ENCODE results near the gene KLF13.

The KLF13 gene

DNA sequence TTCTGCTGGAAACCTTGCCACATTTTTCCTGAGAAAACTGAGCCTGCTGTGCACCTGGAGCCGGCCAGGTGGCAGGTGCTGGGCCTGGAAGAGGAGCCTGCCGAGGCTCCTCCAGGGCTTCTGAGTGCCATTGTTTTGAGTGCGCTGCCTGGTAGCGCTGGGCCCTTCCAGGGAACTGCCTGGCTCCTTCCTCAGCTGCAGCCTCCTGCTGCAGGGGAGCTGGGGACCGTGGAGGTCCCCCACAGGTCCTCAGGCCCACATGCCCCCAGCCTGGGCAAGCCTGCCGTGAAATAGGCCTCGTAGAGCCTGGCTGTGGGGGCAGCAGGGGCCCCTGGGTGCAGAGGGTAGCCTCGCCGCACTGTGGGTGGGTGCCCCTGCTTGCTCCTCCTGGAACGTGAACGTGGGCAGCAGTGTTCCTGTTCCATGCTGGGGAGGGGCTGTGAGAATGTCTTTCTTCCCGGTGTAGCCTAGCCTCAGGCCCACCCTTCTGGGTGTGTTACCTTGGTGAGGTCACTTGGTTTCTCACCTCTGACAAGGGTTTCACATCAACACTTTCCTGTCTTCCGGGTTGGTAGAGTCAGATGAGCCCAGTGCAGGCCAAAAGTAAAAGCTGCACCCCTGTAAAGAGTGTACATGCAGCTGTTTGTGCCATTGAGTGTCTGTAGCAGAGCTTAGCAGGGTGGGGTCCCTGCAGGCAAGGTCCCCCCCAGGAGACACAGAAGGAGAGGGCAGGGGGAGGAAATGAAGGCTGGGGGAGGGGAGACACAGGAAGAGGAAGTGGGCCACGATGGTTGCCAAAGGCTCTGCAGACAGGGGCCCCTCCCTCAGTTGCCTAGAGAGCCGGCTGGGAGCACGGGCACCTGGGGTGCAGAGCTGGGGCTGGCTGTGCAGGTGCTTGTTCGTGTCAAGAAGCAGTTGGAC, 34.5 kb downstream of the KLF13 start:
- TF ChIP-seq, protein P1, sequence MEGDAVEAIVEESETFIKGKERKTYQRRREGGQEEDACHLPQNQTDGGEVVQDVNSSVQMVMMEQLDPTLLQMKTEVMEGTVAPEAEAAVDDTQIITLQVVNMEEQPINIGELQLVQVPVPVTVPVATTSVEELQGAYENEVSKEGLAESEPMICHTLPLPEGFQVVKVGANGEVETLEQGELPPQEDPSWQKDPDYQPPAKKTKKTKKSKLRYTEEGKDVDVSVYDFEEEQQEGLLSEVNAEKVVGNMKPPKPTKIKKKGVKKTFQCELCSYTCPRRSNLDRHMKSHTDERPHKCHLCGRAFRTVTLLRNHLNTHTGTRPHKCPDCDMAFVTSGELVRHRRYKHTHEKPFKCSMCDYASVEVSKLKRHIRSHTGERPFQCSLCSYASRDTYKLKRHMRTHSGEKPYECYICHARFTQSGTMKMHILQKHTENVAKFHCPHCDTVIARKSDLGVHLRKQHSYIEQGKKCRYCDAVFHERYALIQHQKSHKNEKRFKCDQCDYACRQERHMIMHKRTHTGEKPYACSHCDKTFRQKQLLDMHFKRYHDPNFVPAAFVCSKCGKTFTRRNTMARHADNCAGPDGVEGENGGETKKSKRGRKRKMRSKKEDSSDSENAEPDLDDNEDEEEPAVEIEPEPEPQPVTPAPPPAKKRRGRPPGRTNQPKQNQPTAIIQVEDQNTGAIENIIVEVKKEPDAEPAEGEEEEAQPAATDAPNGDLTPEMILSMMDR (IDR thresholded peaks at IDR 0.05; ENCODE audit: low read depth, low read length, poor library complexity, severe bottlenecking) = no peak
- no peak for TF ChIP-seq EZH2phosphoT487 (IDR thresholded peaks at IDR 0.05; ENCODE audit: borderline replicate concordance, low read length)
- no peaks in the 10 kb centered on the region for H4K20me1 ChIP-seq (ENCODE audit: control insufficient read depth, insufficient read depth, low read depth, low read length)
- peak overlapping the region; percentile 97 for H3K4me2 ChIP-seq (ENCODE audit: low read length)
- peaks cover 94% of the 10 kb centered on the region for H3K79me2 ChIP-seq (ENCODE audit: control insufficient read depth, low read length)
- peaks cover 51% of the 10 kb centered on the region for H3K36me3 ChIP-seq (ENCODE audit: control insufficient read depth, low read length)
- peaks cover 99% of the 10 kb centered on the region for H3K4me1 ChIP-seq (ENCODE audit: control insufficient read depth, low read length)
- peak overlapping the region; percentile 99 for H3K27ac ChIP-seq (ENCODE audit: low read depth, low read length)
- no peaks in the 10 kb centered on the region for H3K9me3 ChIP-seq (ENCODE audit: control insufficient read depth, insufficient read depth, low read length)
- H3F3A ChIP-seq (ENCODE audit: control insufficient read depth, insufficient read depth) = peaks cover 53% of the 10 kb centered on the region
- H3K9me2 ChIP-seq (replicated peaks; ENCODE audit: control insufficient read depth, low read length) = no peaks in the 10 kb centered on the region
- no peaks in the 10 kb centered on the region for H3K27me3 ChIP-seq (ENCODE audit: control insufficient read depth, low read length)
- peak overlapping the region; percentile 75 for H3K4me3 ChIP-seq (ENCODE audit: low read length)

GRCh38 chr15:31361764-31362515, 35.3 kb downstream of the KLF13 start:
- Histone ChIP-seq H3K27me3 (ENCODE audit: control insufficient read depth, low read length) (no peaks in the 10 kb centered on the region), H3F3A (ENCODE audit: control insufficient read depth, insufficient read depth) (peaks cover 50% of the 10 kb centered on the region), H4K20me1 (ENCODE audit: control insufficient read depth, insufficient read depth, low read depth, low read length) (no peaks in the 10 kb centered on the region), H3K4me1 (ENCODE audit: control insufficient read depth, low read length) (peaks cover 99% of the 10 kb centered on the region), H3K79me2 (ENCODE audit: control insufficient read depth, low read length) (peaks cover 94% of the 10 kb centered on the region), H3K4me3 (ENCODE audit: low read length) (peak overlapping the region; percentile 75), H3K9me2 (replicated peaks; ENCODE audit: control insufficient read depth, low read length) (no peaks in the 10 kb centered on the region), H3K9me3 (ENCODE audit: control insufficient read depth, insufficient read depth, low read length) (no peaks in the 10 kb centered on the region), H3K4me2 (ENCODE audit: low read length) (peak overlapping the region; percentile 91), H3K36me3 (ENCODE audit: control insufficient read depth, low read length) (peaks cover 52% of the 10 kb centered on the region), H3K27ac (ENCODE audit: low read depth, low read length) (peak overlapping the region; percentile 99)
- TF ChIP-seq EZH2phosphoT487 (IDR thresholded peaks at IDR 0.05; ENCODE audit: borderline replicate concordance, low read length) = no peak

GRCh38 chr15:31362886-31363285, 36.3 kb downstream of the KLF13 start:
- H3K27ac ChIP-seq (ENCODE audit: low read depth, low read length) = peak overlapping the region; percentile 99
- H3K36me3 ChIP-seq (ENCODE audit: control insufficient read depth, low read length) = peaks cover 52% of the 10 kb centered on the region
- no peaks in the 10 kb centered on the region for H4K20me1 ChIP-seq (ENCODE audit: control insufficient read depth, insufficient read depth, low read depth, low read length)
- no peaks in the 10 kb centered on the region for H3K9me2 ChIP-seq (replicated peaks; ENCODE audit: control insufficient read depth, low read length)
- no peaks in the 10 kb centered on the region for H3K9me3 ChIP-seq (ENCODE audit: control insufficient read depth, insufficient read depth, low read length)
- TF ChIP-seq EZH2phosphoT487 (IDR thresholded peaks at IDR 0.05; ENCODE audit: borderline replicate concordance, low read length) = no peak
- TF ChIP-seq, protein P1 (IDR thresholded peaks at IDR 0.05; ENCODE audit: low read depth, low read length, poor library complexity, severe bottlenecking) = no peak
- H3K27me3 ChIP-seq (ENCODE audit: control insufficient read depth, low read length) = no peaks in the 10 kb centered on the region
- peaks cover 94% of the 10 kb centered on the region for H3K79me2 ChIP-seq (ENCODE audit: control insufficient read depth, low read length)
- H3K4me2 ChIP-seq (ENCODE audit: low read length) = peak overlapping the region; percentile 91
- peaks cover 50% of the 10 kb centered on the region for H3F3A ChIP-seq (ENCODE audit: control insufficient read depth, insufficient read depth)
- H3K4me3 ChIP-seq (ENCODE audit: low read length) = peak overlapping the region; percentile 75
- peaks cover 99% of the 10 kb centered on the region for H3K4me1 ChIP-seq (ENCODE audit: control insufficient read depth, low read length)
